GM19397 (cell line): ENCODE measurements around the gene MRPL14.
"Not testable (repeated sequence)": the region's sequence is repeated elsewhere in the genome, so short reads cannot be mapped to it uniquely, and the experiment has no call there.

Experiments used
- ATAC-seq: cut with Tn5 transposase; IDR thresholded peaks from one replicate; pipeline ENCODE4 v1.9.1; 2021; ENCODE audit warnings: mild to moderate bottlenecking, moderate library complexity; ENCODE audit not compliant: unreplicated experiment

Gene MRPL14

DNA sequence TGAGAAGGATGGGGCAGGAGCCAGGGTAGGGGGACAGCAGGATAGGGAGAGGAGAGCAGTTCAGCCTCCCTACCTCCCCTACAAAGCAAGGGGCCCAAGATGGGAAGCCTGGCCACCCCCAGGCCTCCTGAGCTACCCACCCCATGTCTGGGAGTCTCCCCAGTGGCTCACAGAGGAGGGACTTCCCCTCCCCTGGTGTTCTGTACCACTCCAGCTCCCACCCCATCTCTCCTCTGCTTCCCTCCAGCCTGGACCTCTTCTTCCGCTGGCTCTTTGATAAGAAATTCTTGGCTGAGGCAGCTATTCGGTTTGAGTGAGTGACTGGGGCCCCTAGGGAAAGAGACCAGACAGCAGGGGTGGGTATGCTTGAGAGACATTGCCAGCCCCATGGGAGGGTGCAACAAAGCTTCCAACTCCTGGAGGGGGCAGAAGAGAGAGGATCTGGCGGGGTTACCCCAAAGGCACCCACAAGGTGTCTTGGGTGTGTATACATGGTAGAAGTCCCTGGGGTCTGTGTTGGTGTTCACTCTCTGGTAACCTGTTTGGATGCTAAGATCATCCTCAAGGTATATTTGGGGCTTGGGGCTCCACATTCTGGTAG, 23.2 kb upstream of the MRPL14 start:
- ATAC-seq, result no peak

DNA sequence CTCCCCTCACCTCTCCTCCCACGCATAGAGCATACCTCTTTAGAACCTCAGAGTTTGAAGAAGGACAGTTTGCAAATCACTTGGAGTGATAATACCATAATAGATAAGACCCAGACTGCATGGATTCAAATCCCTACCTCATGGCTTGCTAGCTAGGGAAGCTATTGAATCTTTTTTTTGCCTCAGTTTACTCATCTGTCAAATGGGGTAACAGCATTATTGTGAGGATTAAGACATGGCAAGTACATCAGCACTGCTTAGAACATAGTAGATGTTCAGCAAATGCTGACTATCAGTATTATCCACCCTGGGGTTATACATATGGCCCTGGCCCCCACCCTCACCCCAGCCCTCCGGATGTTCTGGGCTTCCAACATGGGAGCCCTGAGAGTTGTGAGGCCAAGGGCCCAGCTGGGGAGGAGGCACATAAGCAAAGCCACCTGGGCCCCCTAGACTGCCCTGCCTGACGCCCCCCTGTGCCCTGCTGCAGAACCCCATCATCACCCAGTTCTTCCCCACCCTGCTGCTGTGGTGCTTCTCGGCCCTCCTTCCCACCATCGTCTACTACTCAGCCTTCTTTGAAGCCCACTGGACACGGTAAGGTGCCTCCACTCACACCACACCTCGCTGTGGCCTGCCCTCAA, 22.2 kb upstream of the MRPL14 start:
- no peak for ATAC-seq

DNA sequence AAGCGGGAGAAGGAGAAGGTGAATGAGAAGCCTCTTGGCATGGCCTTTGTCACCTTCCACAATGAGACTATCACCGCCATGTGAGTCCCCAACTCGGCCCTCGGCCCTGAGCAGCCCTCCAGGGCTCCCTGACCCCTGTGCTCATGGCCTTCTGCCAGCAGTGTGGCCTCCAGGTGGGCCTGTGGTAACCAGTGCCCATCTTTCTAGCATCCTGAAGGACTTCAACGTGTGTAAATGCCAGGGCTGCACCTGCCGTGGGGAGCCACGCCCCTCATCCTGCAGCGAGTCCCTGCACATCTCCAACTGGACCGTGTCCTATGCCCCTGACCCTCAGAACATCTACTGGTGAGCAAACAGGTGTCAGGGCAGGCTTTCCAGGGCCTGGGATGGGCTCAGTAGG, 21.1 kb upstream of the MRPL14 start:
- ATAC-seq, result no peak

DNA sequence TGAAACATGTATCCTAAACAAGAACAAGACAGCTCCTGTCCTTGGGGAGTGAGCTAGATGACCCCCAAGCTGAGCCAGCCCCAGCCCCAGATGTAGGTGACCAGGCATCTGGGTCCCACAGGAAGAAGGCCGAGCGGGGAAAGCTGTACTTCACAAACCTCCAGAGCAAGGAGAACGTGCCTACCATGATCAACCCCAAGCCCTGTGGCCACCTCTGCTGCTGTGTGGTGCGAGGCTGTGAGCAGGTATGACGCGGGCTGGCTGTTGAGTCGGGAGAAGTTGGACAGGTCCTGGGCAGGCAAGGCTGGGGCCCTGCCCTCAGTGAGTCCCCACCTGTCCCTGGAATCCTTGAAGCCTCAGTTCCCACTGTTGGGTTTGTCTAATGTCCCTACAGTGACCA, 20.0 kb upstream of the MRPL14 start:
- ATAC-seq, result no peak

DNA sequence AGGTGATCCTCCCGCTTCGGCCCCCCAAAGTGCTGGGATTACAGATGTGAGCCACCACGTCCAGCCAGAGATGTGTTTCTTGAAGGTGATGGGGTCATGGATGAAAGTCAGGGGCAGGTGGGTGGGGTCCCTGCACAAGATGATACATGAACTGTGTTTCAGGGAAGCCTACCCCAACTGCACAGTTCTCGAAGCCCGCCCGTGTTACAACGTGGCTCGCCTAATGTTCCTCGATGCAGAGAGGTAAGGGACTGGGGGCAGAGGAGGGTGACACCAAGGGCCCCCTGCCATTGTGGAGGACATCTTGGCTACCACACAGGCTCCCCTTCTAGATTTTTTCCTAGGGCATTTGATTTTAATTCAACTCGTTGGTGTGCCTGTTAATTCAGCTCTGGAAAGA, 19.4 kb upstream of the MRPL14 start:
- ATAC-seq, result no peak

DNA sequence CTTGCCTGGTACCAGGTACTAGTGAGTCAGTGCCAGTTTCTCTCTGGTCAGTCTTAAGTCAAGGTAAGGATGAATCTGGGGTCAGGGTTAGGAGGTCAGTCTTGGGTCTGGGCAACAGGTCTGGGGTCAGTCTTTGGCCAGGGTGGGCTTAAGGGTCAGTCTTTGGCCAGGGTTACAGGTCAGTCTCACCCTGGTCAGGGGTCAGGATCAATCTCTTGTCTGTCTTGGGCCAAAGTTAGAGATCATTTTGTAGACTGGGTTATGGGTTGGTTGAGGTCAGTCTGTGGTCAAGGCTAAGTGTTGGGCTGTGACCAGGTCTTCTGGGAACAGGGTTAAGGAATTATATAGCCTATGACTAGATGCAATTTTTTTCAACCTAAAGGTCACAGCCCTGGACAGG, 18.6 kb upstream of the MRPL14 start:
- no peak for ATAC-seq

DNA sequence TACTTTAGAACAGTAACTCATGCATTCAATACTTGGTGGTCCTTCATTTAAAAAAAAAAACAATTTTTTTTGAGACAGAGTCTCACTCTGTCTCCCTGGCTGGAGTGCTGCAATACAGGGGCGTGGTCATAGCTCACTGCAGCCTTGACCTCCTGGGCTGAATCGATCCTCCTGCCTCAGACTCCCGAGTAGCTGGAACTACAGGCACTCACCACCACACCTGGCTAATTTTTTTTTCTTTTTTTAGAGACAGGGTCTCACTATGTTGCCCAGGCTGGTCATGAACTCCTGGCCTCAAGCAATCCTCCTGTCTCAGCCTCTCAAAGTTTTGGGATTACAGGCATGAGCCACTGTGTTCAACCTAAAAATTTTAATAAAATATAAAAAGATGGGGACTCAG, 17.3 kb upstream of the MRPL14 start:
- ATAC-seq, result not testable (repeated sequence)

DNA sequence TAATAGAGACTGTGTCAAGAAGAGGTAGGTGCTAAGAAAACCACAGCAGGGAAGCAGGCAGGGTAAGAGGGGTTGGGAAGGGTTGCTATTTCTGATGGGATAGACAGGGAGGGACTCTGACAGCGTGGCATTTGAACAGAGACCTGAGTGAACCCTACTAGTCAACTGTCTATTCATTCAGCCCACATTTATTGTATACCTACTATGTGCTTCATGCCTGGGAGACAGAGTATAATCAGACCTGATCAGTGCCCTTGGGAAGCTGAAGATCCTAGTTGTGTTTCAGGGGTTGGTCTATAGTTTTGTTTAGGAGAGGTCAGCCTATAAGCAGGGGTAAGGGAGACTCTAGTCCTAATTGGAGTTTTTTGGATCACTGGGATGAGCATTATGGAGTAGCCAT, 16.5 kb upstream of the MRPL14 start:
- ATAC-seq, result no peak

DNA sequence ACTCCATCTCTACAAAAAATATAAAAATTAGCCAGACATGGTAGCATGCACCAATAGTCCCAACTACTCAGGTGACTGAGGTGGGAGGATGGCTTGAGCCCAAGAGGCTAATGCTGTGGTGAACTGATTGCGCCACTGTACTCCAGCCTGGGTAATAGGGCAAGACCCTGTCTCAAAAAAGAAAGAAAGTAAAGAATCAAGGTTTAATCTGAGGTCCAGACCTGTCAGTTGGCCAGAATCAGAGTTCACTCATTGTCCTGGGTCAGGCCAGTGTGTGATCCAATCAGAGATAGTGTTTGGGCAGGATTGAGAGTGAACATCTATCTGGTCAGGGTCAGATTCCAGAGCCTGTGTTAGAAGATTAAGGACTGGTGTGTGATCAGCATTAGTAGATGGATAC, 15.6 kb upstream of the MRPL14 start:
- ATAC-seq, result no peak

DNA sequence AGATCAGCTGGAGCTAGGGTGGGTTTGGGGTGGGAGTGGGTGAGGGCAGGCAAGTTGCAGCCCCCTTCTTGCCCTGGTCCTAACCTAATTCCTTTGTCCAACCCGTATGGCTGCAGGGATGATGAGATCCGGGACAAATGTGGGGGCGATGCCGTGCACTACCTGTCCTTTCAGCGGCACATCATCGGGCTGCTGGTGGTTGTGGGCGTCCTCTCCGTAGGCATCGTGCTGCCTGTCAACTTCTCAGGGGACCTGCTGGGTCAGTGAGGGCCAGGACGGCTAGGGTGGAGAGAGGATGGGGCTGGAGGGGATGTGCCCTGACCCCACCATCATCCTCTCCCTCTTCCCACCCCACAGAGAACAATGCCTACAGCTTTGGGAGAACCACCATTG, 12.1 kb upstream of the MRPL14 start:
- no peak for ATAC-seq

DNA sequence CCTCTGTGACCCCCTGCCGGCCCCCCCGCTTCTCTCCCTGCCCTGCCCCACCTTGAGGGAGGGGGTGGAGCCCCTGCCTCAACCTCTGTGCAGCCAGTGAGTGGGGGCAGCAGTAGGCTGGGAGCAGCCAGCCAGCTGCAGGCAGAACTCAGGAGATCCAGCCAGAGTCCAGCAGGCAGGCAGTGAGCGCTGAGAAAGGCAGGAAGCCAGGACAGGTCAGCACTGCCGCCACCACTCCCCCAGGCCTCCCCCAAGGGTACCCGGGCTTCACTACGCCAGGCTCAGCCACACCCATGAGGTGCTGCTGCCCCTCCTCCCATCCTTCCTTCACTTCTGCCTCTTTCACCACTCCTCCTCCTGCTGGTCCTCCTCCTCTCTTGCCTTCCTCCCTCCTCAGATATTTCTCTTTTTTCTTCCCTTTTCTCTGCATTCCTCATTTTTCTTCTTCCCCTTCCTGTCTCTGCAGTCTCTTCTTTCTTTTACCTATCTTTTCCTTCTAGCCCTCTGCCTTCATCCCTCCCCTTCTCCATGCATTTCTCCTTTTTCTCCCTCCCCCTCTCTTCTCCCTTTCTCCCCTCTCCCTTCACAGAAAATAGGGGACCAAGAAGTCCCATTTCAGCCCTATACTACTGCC, 11.6 kb upstream of the MRPL14 start:
- no peak for ATAC-seq

DNA sequence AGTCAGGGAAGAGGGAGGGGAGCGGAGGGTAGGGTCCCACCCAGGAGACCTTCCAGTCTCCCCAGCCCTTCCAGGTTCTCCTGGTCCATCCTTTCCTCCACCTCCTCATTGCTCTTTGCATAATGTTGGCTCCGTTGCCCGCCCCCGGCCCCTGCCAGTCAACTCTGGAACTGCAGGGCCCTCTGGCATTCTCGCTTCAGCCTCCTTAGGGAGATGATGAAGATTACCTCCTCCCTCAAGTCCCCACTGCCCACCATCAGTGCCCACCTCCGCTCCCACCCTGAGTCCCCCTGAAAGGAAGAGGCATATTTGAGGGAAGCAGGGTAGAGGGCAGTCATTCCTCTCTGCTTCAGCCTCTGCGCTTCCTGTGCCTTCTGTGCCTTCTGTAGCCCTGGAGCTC, 8.6 kb upstream of the MRPL14 start:
- no peak for ATAC-seq

DNA sequence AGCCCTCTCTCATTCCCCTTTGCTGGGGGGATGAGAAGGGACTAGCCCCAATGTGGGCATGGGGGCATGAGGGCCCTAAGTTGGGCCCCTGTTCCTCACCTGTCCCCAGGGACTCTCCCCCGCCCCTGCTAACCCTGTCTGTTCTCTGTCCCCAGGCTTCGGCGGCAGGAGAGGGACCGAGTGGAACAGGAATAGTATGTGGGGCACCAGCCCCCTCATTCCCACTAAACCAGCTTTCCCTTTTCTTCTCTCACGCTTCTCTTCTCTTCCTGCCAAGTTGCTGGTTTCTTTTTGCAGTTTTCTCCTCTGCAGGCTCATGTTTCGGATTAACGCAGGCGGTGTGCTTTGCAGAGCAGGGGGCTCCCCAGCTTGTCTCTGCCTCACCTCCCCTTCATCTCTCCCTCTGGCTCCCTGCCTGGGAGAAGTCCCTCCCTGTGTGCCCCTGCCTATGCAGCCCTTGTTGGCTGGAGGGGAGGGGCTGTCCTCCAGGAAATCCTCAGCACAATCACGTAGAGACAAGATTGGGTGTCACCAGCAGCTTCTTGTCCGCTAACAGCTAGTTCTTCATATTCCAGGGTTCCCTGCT, 8.0 kb upstream of the MRPL14 start:
- no peak for ATAC-seq

DNA sequence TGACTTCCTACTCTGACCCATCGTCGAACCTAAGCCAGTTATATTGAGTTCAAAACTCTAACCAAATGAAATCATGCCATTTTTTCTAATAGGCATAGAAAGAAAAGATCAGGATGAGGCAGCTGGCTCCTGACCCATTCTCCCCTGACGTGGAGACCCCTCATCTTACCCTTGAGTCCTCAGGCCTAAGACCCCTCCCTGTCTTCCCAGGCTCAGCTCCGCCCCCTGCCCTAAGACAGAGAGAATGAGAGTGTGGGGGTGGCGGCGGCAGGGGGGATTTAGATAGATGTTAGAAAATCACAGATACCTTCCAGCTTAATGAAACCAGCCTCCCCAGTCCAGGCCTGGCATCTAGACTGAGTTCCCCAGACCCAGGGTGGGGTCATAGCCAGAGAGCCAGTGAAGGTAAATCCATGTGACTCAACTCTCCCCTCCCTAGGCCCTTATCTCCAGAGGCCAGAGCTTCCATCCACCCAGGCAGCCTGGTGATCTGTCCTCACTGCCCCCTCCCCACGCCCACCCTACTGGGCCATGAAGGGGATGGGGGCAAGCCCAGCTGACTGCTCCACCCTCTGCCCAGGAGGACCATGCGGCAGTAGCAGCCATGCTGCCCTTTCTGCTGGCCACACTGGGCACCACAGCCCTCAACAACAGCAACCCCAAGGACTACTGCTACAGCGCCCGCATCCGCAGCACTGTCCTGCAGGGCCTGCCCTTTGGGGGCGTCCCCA, 6.9 kb upstream of the MRPL14 start:
- ATAC-seq, result no peak

DNA sequence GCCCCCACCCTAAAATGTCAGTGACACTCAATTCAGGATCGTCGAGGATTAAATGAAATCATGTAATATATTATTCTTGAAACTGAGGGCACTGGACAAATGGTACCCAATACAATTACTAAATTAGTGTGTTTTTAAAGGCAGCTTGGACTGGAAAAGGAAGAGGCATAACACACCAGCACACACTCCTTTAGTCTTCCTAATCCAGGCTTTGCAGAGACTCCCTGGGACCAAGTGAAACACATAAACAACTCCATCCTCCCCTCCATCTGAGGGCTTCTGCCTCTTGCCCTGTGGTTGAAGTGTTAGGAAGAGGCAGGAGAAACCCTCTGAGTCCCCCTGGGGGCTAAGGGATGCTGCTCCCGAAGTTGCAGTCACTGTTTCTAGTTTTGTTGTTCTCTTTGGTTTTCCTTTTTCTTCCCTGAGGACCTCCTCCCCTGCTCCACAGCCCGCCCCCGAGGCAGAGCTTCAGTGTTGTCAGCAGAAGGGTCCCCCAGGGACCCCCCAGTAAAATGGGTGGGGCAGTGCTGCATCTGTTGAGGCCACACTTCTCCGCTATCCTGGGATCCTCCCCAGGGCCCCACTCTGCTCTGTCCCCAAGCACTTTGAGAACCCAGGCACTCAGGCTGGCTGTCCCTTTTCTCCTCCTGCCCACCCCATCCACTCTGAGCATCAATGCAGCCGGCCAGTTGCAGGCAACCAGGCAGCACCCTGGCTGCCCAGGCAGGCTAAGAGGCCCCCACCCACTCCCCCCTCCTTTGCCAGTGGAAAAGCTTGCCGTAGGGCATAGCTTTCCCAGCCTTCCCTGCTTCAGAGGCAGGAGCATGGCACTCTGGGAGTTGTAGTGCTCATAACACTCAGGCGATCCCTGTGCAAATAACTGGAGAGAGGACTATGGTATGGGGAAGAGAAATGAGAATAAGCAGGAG, 6.0 kb upstream of the MRPL14 start:
- no peak for ATAC-seq

DNA sequence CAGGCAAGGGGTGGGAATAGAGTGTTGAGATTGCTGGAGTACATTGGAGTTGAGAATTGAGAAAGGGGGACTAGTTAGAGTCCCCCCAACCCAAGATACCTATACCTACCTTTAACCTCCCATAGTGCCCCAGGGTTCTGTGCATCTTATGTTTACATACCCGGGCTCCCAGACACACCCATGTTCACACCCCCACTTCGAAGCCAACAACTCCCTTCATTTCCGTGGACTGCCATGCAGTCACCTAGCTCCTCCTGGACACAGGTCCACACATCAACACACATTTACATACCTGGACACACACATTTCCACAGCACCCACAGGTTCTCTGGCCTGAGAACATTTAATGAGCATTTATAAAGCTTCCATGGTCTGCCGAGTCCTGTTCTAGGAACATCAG, 5.2 kb upstream of the MRPL14 start:
- ATAC-seq, result no peak

DNA sequence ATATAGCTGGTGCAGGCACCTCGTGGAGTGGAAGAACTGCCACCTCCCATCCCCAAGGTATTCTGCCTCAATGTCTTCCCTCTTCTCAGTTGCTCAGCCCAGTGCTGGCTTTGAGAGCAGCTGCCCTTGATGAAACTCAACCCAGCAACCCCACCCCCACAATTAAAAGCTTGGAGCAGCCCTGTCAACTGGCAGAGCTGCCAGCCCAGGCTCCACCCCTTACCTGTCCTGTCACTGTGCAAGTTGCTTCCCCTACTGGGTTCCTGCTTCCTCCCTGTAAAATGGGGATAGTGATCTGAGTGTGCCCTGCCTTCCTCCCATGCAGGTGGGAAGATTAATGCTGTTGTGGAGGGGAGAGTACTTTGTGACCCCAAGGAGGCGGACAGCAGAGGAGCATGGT, 4.6 kb upstream of the MRPL14 start:
- ATAC-seq, result no peak

DNA sequence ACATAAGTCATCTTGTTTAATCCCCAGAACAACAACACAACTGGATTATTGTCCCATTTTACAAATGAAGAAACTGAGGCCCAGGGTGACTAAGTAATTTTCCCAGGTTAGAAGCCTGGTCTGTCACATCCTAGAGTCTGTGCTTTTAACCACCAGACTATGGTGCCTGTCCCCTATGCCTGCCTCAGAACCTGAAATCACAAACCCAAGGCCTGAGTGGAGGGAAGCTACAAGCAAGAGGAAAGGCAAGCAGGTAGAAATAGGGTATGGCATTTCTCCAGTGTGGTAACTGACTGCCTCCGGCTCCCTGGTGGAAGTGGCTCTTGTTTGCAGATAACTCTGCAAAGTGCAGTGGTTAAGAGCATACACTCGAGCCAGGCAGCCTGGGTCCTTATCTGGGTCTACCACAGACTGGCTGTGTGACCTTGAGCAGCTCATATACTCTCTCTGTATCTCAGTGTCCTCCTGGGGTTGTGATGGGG, 2.6 kb upstream of the MRPL14 start:
- ATAC-seq, result no peak

DNA sequence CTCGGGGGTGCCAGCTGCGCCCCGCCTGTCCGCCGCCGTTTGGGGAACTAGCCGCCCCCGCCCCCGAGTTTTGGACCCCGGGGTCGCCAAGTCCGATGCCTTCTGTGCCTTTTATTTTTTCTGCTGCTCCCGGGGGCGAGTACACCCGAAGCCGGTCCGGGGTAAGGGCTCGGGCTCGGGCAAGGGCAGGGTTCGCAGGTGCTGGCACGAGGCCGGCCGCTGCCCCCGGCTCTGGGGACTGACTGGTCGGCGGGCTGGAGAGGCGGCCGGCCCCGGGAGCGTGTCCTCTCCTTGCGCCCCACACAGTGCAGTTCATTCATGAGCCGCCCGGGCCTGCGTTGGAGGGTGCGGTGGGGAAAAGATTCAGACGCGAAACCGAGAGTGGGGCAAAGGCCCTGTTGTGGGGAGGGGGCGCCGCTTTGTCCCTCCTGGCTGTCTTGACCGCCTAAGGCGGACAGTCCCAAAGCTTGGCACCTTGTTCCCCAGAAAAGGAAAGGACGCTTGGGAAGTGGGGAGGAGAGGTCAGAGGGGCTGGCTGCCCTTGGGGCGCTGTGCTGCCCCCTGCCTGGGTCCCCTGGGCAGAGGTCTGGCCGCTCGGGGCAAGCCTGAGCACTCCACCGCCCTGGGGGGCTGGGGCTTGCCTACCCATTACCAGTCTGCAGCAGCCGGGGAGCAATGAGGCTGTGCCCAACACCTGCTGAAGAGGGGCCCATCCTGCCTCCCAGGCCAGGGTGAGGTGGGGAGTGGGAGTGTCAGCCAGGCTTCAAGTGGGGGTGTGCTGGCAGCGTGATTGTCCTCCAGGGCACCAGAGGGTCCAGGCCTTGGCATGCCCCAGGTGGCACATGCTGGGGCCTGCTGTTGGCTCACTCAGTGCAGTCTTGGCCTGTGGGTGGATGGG, 1.0 kb upstream of the MRPL14 start:
- no peak for ATAC-seq
